ENCODE measurements around the gene GALP.
A peak's percentile ranks its signal among the peaks of the same experiment; 100 is the strongest.
"Not testable (repeated sequence)": the region's sequence is repeated elsewhere in the genome, so short reads cannot be mapped to it uniquely, and the experiment has no call there.

GALP gene

DNA sequence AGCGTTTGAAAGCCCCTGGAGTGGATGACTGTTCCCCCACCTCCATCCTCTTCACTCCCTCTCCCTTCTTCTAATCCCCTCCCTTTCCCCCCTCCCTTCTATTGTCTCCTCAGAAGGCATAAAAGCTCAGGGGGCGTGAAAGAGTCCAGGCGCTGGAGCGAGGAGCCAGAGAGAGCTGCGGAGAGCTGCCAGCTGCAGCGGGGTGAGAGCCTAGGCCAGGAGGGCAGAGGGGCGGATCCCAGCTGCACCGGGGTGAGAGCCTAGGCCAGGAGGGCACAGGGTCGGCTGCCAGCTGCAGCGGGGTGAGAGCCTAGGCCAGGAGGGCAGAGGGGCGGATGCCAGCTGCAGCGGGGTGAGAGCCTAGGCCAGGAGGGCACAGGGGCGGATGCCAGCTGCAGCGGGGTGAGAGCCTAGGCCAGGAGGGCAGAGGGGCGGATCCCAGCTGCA, at the start of gene GALP:
Gene GALP, plus strand, starts transcription at position 148 of the 447 bp plus-strand sequence. CDS start 1,101 bp downstream, outside the sequence.
- not testable (repeated sequence) for DNase-seq (ENCODE audit: low spot score)

DNA sequence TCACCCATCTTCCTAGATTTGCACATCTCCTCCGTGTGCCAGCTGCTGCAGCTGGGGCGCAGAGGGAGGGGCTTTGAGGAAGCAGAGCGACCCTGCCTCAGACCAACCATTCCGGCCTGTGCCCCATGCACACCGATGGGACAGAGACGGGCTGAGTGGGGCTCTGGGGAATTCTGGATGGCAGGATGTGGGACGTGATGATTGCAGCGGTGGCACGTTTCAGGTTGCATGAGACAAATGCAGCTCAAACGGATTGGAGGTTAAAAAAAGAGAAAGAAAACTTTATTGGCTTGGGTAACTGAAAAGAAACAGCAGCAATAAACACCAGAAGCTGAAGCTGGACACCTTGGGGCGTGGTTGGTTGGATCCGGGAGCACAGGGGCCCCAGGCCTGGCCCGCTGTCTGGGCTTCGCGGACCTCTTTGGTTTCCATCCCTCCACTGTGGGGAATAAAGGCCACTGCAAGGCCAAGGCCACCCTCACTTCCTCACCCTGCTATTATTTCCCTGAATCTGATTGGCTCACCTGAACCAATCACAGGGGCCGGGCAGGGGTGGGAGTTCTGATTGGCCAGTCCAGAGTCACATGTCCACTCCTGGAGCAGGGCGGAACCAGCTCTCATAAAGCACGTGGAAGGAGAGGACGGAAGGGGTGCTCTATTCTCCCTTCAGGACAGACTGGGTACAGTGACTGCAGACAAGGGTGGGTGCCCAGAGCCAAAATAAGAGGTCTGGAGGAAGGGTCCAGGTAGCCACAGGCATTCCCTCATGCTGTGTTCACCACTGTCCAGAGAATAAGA, 48.6 kb upstream of the GALP start:
- no peak for DNase-seq (ENCODE audit: low spot score)

DNA sequence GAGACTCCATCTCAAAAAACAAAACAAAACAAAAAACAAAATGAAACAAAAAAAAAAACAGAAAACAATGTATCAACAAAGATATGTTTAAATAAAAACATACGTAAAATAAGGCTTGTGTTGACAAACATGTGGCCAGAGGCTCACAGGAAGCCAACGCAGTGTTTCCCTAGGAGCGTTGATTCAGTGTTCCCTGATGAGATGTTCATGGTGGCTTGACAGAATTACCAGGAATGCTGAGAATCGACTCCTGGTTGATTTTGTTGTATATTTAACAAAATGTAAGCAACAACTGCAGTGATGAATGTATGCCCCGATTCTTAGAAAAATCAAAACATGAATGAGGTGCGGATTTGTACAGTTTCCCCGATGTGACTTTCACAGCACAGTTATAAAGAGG, 45.8 kb upstream of the GALP start:
- DNase-seq (ENCODE audit: low spot score): no peak

DNA sequence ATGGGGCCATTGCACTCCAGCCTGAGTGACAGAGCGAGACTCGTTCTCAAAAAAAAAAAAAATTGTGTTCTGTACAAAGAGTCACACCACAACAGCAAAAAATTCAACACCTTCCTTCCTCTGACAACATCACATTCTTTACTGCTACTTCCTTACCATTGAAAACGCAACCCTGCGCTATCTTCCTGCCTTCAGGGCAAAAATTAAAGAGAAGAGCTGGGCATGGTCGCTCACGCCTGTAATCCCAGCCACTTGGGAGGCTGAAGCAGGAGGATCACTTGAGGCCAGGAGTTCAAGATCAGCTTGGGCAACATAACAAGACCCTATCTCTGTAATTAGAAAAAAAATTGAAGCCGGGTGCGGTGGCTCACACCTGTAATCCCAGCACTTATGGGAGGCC, 44.2 kb upstream of the GALP start:
- DNase-seq (ENCODE audit: low spot score): no peak

DNA sequence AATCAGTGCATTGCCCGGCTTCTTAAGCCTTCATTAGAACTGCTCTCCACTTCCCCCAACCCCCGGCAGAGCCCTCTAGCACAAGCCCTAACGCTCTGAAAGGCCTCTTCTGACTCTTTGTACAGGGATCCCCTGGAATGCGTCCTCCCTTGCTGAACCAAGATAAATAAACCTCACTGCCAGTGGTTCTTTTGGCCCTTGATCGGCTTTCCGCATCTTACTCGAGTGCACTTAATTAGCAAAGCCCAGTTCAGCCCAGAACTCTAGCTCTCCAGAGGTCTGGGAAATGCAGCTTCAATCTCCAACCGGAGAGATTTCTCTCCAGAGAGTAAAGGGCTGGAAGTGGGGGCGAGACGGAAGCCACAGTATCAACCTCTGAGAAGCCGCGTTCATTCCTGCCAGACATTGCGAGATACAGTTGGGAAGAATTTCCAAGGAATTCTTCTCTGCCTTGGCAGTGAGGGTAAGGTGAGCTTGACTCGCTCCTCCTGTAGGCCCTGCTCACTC, 43.4 kb upstream of the GALP start:
- no peak for DNase-seq (ENCODE audit: low spot score)

DNA sequence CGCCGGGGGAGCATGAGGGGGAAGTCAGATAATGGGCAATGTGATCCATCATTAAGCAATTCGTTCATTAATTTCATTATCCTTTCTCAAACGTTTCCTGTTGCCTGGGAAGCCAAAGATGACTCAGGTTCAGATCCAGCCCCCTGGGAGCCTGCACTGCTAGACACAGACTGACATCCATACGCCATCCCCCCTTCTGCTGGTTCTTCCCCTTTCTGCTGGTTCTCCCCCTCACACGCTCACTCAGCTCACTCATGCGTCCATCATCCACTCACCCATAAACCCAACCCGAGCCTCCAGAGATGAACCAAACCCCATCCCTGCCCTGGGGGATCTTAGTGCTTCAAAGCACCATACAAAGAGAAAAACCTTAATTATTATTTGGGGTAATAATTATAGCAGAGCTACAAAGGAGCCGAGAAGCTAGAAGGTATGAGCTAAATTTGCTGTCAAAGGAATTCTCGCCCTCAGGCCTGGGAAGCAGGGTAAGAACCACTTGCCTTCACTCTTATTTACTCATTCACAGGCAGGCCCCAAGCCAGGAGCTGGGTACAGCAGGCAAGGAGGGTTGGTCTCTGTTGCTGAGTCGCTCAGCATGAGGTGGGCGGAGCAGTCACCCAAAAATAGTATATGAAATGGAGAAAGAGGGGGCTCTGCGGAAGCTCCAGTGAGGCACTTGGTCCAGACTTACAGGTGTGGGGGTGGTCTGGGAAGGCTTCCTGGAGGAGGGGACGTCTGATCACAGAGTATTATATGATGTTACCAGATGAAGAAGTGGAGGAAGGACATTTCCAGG, 41.8 kb upstream of the GALP start:
- no peak for DNase-seq (ENCODE audit: low spot score)

DNA sequence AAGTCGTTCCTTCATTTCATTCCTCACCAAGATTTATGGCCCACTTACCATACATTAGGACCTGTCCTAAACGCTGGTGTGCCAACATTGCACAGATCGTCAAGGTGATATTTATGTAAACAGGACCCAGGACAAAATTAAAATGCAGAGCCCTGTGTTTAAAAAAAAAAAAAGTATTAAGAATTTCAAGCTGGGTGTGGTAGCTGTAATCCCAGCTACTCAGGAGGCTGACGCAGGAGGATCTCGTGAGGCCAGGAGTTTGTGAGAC, 41.2 kb upstream of the GALP start:
- DNase-seq (ENCODE audit: low spot score): no peak

DNA sequence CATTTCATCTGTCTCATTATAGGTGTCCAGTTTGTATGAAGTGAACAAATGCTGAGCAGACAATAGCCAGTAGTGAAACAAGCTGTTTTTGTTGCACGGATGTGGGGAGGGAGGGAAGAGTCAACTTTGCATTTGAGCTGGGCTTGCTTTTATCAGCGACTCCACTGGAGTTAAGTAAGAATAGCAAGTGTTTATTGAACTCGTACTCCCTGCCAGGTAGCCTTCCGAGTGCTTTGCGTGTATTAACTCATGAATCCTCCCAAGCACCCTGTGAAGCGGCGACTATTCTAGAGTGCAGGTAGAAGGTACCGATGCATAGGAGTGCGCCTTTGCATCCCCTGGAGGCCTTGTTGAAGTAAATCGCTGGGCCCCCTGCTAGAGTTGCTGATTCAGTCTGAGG, 39.4 kb upstream of the GALP start:
- DNase-seq (ENCODE audit: low spot score): no peak

DNA sequence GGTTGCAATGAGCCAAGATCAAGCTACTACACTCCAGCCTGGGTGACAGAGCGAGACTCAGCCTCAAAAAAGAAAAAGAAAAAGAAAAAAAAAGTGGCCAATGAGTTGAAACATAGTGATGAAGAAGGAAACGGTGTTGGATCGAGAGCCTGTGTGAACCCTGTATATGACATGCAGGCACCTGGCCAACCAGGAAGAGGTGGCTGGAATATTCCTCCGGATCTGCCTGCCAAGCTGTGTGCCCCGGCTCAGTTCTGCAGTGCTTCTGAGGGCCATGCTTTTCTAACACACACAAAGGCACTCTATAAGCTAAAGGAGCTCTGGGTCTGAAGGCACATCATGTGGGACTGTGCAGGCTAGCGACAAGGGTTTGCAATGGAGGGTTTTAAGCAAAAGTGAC, 38.4 kb upstream of the GALP start:
- no peak for DNase-seq (ENCODE audit: low spot score)

DNA sequence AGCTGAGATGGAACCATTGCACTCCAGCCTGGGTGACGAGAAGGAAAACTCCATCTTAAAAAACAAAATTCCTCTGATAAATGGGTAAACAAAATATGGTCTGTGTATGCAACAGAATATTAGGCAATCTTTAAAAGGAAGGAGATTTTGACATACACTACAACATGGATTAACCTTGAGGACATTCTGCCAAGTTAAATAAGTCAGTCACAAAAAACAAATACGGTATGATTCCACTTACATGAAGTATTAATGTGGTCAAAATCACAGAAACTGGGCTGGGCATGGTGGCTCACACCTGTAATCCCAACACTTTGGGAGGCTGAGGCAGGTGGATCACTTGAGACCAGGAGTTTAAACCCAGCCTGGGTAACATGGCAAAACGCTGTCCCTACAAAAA, 37.7 kb upstream of the GALP start:
- no peak for DNase-seq (ENCODE audit: low spot score)

DNA sequence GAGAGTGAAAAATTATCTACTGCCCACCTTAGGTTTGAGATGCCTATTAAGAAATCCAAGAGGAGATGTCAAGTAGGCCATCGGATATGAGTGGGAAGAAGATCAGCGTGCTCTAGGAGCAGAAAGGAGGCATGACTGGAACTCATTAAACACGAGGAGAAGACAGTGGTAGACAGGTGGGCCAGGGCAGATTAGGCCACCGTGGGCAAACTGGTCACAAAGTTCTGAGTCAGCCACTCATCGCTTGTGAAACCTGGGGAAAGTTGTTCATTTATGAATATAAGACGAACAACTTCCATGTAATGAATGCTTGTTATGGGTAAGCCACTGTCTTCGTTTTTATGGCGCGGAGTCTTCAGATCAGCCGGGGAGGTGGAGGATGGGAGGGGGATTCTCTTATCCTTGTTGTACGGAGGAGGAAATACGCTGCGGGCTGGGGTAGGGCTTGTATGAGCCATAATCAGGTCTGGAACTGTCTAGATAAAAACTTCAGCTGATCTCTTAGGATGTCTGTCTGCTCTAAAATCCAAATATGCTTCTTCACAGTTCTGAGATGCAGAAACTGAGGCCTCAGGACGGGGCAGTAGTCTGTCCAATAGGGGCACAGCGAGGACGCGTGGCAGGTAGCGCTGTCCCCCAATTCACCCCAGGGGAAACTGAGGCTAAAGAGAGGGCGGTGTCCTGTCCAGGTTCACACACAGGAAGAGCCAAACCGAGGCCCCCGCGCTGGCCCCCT, 35.8 kb upstream of the GALP start:
- no peak for DNase-seq (ENCODE audit: low spot score)

DNA sequence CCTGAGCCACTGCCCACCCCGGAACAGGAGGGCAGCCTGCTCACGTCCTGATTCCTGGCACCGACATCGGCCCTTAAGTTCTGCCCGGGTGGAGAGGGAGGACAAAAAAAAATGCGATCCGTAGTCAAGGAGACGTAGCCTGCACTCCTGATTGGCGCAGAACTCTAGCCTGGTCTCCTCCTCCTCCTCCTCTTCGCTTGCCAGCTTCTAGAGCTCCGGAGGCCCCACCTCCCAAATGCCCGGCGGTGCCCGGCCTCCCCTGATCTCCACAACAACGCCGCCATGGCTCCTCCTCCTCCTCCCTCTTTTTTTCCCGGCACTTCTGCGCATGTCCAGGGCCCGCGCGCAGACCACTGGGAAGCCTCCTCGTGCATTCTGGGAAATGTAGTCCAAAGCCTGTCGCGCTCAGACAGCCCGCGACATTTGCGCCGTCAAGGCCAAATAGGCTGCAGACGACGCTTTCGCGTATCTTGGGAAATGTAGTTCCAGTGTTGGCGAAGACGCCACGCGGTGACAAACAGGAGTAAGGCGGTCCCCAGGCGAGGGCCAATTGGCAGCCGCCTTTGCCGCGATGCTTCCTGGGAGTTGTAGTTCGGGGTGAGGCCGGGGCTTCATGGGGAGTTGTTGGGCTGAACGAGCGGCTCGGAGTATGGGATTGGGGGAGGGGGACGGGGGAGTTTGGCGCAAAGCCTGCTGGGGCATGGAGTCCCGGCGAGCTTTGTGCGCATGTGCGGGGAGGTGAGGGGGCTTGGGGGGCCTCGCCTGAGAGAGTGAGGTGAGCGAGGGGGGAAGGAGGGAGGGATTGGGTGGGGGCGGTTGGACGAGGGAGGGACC, 35.0 kb upstream of the GALP start, which contains the start of gene ZNF444:
Gene ZNF444, plus strand, starts transcription at position 705 of the 834 bp plus-strand sequence. CDS start 5,625 bp downstream, outside the sequence.
- DNase-seq (ENCODE audit: low spot score): peak; percentile 97

DNA sequence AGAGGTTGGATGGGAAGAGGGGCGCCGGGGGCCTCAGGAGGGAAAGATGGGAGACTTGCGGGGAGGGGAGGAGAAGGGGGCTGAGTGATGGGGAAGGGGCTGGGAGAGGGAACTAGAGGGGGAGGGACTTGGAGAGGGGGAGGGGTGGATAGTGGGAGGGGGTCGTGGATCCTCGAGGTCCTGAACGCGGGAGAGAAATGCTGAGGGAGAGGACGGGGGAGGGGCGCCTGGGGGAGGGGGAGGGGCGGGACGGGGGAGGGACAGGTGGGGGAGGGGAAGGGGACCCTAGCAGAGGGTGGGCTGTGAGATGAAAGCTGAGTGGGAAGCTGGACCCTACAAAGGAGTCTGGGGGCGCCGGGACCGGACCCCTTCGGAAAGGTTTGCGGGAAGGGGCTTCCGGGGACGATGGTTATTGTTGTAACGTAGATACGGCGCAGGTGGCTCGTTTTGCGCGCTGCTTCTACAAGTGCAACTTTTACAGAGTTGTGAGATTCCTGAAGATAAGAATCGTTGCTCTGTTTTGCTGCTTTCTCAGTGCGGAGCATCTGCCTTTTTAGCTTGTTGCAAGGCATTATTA, 34.3 kb upstream of the GALP start:
- no peak for DNase-seq (ENCODE audit: low spot score)

DNA sequence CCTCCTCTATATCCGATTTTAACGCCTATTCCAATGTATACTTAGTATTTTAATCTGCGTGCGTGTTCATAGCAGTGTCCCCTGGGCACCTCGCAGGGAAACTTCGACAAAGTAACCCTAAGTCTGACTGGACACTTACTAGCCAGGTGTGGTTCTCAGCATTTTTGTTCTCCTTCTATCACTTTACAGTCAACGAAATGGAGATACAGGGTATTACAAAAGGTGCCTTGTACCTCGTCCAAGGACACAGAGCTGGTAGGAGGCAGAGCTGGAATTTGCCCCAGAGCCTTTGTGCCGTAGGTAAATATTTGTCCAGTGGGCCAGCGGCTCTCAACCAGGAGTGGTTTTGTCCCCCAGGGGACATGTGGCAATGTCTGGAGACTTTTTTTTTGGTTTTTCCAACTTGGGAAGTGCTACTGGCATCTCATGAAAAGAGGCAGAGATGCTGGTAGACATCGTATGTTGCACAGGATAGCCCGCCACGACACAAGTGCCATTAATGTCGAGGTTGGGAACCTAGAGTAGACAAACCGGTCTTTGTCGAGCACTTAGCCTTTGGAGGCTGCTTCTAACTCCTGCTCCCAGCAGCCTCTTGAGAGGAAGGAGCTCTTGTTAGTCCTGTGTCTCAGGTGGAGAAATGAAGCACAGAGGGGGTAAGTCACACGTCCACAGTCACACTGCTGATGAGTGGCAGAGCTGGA, 33.6 kb upstream of the GALP start:
- no peak for DNase-seq (ENCODE audit: low spot score)

DNA sequence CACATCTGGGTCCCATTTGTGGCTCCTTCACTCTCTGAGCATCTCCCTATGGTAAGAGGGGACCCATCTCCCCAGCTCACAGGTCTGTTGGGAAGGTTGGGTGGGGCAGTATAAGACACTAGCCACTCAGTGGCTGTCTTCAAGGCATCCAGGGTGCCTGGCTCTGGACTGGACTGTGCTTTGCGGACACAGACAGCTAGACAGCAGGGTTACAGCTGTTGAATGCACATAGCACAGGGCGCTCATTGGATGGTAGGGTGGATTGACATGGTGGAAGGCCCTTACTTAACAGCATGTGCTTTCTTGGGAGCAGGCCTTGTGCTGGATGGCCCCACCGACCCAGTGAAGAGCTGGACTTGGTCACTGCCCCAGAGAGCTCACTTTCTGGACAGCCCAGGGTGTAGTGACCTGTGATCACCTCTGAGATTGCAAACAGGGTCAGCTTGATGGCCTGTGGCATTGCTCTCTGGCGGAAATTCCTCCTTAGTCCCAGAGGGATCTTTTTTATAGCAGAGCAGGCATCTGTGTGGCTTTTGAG, 32.8 kb upstream of the GALP start:
- no peak for DNase-seq (ENCODE audit: low spot score)

DNA sequence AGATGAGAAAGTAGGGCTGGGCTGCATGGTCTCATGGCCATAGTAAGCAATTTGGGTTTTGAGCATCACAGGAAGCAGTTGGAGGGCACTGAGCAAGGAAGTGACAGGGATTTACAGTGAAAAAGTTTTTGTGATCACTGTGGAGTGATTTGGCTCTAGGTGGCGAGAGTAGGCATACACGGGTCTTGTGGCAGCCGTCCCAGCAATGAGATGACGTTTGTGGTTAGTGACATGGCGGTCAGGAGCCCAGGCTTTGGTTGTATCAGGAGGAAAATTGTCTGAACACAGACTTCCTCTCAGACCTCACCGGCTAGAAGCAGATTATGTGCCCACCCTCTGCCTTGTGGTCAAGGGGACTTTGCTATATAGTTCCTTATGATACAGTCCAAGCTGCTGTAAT, 31.4 kb upstream of the GALP start:
- no peak for DNase-seq (ENCODE audit: low spot score)

DNA sequence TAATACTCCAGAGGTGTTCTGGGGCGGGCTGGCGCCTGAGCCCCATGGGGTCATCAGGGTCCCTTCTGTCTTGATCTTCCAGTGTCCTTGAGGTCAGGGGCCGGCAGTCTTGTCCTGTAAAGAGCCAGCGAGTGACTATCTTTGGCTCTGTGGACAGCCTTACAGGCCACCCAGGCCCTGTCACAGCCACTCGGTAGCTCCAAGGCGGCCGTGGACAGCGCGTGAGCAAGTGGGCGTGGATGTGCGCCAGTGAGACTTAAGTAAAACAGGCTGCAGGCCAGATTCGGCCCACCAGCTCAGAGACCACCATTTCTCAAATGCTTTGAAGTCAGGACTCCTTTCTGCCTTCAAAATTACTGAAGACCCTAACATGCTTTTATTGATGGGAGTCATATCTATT, 31.0 kb upstream of the GALP start:
- no peak for DNase-seq (ENCODE audit: low spot score)

DNA sequence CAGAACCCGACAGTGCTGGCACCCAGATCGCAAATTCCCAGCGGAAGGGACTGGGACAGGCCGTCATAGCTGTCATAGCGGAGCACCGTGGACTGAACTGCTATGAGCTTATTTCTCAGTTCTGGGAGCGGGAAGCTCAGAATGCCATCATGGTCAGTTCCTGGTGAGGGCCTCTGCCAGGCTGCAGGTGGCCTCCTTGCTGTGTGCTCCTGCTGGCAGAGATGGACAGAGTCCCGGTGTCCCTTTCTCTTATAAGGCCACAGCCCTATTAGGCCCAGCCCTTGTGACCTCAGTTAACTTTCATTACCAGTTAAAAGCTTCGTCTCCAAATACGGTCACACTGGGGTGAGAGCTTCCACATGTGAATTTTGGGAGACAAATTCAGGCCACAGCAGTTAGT, 30.1 kb upstream of the GALP start:
- DNase-seq (ENCODE audit: low spot score): no peak

DNA sequence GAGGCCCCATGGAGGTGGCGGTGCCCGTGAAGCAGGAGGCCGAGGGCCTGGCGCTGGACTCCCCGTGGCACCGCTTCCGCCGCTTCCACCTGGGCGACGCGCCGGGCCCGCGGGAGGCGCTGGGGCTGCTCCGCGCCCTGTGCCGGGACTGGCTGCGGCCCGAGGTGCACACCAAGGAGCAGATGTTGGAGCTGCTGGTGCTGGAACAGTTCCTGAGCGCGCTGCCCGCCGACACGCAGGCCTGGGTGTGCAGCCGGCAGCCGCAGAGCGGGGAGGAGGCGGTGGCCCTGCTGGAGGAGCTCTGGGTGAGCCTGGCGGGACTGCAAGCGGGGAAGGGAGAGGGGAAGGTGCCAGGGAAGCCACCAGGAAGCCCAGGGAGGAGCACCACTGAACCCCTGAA, 28.9 kb upstream of the GALP start:
- DNase-seq (ENCODE audit: low spot score): no peak

DNA sequence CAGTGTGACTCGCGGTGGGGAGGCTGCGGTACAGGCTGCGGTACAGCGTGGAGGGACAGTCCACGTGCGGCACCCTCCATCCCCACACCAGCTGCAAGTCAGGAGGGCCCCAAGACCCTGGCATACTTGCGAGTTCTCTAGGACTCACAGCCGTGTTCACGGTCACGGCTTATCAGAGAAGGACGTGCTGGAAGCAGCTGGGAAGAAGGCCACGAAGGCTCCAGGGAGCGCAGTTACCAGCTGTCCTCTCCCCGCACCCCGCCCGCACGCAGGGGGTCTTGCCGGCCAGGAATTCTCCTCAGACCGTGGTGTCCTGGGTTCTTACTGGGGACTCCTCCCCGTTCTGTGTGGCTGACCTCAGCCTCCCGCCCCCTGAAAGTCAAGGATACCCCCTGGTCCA, 28.5 kb upstream of the GALP start:
- no peak for DNase-seq (ENCODE audit: low spot score)
